Tongue (tissue), 2 donors: ENCODE measurements around the gene EVX1. TPM values are rescaled to one million over a fixed set of nuclear protein-coding genes. Genes with fewer than 3 reads are reported as not detected.
A peak's percentile ranks its signal among the peaks of the same experiment; 100 is the strongest.

Source experiments
- DNase-seq: peaks from one replicate; pipeline ENCODE4 v3.0.0-alpha.2; 2015
- total RNA-seq: library from RNA; depleted of rRNA; stranded (reverse); fragments of >200 nt; gene quantifications from one replicate; pipeline ENCODE4 v1.2.3, GENCODE V29; 2014

The EVX1 gene
- total RNA-seq, 1 donor from 2014 or later, result not detected

DNA sequence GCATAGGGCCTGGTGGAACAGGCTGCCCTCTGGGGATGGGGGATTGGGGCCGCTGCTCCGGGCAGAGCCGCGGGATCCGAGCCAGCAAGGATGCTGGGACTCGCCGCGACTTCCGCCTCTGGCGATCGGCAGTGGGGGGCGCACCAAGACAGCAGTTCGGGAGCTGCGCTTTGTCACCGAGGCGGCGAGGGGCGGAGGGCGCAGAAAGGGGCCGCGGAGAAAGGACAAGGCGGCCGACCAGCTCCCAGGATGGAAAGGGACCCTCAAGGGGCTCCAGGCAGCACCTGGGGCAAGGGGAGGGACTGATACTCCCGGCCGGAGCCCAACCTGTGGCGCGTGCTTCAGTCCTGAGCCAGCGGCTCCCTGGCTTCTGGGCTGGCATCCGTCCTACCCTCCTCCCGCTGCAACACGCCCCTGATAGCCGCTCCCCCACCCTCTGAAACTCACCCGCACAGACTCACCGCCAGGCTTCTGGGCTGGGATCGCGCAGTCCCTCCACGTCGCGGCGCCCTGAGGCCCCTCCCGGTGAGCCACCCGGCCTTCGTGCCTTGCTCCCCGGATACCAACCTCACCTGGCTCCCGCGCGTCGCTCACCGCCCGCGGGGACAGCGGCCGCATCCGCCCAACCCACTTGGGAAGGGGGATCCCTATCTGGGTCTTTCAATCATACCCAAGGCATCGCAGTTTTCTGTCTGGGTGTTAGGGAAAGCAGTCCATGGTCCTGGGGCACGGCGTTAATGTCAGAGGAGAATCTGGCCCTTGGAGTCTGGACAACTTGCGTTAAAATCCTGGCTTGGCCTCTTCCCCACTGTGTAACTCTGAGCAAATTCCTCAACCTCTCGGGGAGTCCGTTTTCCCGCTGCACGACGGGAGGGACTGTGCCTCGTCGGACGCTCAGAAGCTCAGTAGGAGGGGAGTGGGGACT lies 7.0 kb upstream of the EVX1 start:
- DNase-seq, result peak; percentile 70

DNA sequence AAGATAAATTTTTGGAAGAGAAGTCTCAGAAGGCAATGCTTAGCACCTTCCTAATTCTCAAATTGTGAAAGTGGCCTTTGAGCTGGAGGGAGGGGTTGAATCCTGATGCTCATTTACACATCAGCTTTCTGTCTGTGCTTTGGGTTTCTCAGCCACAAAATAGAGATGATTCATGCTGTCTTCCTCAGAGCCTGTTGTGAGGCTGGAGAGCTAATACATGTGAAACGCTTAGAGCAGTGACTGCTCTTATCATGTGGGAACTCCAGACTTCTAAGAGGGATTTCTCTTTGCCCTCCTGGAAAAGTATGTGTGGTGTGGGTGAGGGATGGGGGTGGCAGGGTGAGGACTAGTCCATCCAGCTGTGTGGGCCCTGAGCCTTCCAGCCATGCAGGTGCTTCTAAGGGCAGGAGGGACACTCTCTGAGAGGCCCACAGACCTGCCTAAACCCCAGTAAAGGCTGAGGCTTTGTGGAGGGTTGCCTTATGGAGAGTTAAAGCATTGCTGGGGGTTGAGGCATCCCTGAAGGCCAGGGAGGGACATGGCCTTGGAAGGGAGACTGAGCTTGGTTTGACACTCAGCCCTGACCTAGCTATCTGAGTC lies 4.8 kb upstream of the EVX1 start:
- no peak for DNase-seq

DNA sequence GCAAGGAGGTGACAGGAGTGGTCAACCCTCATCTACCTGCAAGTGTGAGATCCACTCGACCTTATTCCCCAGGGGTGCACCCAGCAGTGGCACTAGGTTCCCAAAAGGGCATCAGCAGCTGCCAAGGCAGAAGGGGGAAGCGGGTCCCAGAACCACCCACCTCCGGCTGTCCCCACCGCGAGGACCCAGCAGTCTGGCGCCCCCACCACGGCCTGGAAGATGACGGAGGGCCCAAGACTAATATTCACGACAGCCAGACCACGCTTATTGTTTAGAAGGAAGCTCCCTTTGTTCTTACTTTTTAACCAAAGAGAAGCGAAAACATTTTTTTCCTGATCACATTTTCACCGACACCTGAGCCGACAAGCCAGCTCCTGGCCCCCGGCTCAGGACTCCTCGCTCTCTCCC lies 3.6 kb upstream of the EVX1 start:
- DNase-seq, result no peak

DNA sequence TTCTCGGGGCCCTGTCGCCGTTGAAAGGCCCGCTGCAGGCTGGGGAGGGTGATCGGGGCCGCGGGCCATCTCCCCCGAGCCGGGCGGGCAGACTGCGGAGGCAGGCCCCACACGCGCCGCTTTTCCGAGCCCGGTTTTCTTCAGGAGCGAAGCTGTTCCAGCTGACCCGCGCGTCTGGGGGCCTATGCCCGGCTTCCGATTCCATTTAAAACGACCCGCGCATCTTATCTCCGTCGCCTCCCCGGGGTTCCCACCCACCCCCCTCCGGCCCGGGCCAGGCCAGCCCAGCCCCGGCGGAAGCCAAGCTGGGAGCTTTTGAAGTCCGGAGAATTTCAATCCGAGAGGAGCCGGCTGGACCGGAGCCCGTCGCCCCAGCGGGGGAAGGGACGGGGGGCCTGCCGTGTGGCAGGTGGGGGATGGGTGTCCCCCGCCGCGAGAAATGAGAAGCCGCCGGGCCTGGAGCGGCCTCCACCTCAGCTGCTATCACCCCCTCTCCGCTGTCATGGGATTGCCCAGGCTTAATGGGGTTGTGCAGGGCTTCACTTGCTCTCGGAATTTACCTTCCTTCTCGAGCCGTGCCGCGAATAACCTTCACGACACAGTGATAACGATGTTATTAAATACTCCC lies 3.1 kb upstream of the EVX1 start:
- DNase-seq, result no peak

DNA sequence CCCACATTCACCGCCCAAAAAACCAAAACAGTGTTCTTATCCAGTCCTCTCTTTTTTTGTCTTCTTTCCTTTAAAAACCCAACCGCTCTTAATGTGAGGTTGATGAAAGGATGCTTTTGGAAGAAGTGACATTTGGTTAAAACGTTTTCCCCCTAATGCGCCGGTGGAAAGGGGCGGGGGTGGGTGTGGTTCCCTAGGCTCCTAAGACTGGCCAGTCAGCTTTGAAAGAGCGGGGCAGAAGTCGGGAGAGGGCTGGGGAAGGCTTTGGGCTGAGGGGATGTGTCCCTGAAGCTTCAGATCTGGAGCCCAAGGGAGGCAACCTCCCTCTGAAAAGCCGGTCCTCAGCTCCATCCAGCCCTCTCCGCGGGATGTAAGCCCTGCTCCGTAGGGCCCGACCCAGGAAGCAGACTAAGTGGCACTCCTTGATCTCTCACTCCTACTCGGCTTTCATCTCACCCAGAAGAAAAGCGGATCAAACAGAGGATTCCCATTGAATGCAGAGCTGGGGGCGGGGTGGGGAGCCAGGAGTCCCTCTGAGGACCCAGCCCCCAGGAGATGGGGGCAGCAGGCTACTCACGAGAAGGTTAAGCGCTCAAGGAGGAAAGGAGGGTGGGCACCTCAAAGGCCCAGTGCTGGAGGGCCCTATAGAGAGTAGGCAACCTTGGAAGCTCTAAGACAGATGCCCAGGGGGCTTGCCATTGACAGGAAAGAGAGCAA lies 2.4 kb upstream of the EVX1 start:
- no peak for DNase-seq

DNA sequence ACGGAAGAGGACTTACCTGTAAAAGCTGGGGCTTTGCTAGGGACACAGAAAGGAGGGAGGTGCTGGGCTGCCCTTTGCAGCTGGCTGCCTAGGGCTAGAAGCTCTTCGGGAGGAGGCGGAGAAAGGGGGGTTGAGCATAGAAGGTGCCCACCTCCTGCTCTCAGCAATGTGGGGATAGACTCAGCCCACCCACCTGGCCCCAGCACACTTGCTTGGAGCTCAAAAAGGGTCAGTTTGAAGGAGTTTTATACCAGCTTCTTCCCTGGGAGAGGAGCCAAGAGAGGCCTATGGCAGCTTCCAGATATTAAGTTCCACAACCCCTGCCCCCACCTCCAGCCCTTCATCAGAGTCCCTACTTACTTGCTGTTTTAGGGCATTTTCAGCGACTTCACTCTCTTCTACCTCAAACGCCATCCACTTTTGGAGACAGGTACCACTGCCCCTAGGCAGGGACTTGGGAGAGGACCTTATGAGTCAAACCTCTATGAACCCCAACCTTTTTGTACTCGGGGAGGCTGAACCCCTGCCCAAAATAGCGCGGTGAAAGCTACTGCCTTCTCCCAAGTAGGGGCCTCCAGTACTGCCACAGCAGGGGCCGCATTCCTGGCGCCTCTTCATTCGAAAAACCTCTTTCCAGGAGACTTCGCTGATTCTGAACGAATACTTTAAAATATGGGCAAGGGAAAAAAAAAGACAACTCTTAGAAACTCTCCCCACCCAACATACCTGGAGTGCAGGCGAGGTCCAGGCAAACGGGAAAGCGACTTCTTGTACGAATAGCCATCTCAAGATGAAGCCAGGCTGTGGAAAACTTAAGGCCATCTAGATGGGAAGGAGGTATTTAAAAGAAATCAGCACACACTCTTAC lies 1.2 kb upstream of the EVX1 start:
- no peak for DNase-seq

DNA sequence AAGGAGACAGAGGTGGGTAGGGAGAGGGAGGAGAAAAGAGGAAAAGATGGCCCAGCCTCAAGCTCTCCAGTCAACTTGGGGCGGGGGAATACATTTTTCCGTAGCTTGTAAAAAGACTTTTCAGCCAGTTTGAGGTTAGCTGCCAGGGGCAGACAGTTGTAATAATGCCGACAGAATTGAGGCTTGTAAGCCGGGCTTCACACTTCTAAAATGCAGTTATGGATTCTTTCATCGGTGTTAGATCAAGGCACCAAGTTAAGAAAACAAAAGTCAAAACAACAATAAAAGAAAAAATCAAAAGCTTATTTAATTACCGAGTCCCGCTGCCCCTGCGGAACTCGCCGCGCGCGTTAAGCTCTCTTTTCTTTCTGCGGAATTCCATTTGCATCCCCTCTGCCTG lies 448 bp upstream of the EVX1 start:
- no peak for DNase-seq

DNA sequence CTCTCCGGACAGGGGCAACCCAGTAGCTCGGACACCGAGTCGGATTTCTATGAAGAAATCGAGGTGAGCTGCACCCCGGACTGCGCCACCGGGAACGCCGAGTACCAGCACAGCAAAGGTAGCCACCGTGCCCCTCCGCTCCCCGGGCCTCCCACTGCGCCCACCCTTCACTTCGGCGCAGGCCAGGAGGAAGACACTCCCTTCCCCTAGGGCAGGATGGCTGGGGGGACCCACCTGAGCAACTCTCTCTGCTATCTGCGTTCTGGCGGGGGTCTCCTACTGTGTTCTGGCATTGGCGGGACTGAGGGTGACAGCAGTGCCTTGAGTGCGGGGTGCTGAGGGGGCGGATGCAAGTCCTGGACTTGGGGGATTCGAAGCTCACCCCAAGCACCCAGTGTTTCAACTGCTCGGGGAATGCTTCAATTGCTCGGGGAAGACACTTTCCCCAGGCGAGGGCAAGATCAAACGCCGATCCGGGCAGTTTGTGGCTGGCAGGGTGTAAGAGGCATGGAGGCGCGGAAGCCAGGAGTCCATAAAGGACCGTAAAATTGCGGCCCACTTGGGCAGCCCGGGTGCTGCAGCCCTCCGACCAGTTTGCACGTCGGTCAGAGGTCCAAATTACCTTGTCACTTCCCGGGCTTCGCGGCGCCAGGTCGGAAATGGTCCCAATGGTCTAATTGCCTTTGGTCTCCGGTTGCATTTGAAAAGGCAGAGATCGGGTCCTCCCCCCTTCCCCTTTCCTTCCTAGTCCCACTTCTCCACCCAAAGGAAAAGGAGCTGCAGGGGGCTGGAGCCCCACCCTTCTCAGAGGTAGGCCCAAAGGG lies 950 bp downstream of the EVX1 start:
- DNase-seq, result no peak

DNA sequence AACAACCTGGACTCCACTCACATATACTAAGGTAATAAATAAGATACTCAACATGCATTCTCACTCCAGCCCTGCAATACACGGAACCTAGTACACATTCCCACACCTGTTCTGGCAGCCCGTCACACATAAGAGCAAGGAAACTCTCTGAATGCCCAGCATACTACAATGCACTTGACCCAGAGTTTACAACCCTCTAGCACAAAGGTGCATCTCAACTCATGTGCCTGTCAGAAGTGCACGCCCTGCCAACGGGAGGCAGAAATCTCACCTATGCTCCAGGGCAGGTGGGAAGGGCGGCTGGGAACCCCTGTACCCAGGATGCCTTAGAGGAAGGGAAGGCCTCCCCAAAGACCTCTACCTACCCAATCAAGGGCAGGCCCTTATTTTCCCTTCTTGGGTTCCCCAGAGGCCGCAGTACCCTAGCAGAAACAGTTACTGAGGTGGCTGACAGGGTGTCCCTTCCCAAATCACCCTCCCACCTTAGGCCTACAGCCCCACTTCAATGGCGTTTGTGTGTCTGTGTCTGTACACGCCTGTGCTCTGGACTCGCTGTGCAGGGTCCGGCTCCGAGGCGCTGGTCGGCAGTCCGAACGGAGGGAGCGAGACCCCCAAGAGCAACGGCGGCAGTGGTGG lies 2.0 kb downstream of the EVX1 start:
- no peak for DNase-seq

DNA sequence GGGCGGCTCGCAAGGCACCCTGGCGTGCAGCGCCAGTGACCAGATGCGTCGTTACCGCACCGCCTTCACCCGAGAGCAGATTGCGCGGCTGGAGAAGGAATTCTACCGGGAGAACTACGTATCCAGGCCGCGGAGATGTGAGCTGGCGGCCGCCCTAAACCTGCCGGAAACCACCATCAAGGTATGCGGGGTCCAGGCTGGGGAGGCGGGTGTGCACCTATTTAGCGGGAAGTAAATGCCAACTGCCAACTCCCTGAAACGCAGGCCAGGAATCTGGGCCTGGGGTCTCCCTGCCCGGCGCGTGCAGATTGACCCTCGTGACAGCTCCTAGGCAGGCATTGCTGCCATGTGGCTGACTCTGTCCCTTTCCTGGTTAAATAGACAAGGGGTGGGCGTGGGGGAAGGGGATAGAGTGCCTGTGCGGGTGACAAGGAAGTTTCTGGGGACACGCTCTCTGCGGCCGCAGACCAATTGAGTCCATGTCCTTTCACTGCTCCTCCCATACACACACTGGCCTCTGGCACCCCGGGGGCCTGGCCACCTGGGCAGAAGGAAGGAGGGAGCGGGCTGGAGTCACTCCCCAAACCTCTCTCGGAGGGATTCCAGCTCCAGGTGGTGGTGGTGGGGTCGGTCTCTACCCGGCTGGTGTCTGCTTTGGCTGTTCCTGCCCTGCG lies 2.7 kb downstream of the EVX1 start:
- no peak for DNase-seq

DNA sequence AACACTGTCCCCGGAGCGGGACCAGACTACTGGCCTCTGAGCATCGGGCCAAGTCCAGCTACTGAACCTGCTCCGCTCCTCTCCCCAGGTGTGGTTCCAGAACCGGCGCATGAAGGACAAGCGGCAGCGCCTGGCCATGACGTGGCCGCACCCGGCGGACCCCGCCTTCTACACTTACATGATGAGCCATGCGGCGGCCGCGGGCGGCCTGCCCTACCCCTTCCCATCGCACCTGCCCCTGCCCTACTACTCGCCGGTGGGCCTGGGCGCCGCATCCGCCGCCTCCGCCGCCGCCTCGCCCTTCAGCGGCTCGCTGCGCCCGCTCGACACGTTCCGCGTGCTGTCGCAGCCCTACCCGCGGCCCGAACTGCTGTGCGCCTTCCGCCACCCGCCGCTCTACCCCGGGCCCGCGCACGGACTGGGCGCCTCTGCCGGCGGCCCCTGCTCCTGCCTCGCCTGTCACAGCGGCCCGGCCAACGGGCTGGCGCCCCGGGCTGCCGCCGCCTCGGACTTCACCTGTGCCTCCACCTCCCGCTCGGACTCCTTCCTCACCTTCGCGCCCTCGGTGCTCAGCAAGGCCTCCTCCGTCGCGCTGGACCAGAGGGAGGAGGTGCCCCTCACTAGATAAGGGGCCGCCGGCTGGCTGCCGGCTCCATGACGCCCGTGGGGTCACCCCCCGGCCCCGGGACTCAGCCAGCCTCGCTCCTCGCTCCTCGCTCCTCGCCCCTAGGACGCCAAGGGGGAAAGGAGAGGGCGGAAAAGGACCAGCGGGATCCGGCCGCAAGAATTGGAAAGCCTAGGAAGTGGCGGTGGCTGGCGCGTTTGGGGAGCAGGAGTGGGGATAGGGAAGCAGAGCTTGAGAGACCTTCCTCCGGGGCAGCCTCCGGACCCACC lies 3.4 kb downstream of the EVX1 start:
- DNase-seq, result no peak

DNA sequence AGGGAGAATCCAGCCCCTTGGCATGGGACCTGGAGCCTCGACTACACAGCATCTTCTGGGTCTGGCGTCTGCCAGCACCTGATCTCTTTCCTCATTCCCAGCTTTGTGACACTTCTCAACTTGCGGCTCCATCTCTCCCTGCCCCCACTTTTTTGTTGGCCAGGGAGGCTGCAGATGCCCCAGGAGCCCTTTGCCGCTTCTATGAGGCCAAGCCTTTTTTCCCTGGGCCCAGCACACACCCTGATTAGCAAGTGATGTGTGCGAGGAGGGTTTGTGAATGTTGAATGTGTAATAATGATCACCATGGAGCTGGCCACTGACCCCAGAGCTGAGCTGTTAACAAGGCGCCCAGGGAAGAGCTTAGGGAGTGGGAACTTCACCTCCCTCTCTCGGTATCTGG lies 4.4 kb downstream of the EVX1 start:
- no peak for DNase-seq

DNA sequence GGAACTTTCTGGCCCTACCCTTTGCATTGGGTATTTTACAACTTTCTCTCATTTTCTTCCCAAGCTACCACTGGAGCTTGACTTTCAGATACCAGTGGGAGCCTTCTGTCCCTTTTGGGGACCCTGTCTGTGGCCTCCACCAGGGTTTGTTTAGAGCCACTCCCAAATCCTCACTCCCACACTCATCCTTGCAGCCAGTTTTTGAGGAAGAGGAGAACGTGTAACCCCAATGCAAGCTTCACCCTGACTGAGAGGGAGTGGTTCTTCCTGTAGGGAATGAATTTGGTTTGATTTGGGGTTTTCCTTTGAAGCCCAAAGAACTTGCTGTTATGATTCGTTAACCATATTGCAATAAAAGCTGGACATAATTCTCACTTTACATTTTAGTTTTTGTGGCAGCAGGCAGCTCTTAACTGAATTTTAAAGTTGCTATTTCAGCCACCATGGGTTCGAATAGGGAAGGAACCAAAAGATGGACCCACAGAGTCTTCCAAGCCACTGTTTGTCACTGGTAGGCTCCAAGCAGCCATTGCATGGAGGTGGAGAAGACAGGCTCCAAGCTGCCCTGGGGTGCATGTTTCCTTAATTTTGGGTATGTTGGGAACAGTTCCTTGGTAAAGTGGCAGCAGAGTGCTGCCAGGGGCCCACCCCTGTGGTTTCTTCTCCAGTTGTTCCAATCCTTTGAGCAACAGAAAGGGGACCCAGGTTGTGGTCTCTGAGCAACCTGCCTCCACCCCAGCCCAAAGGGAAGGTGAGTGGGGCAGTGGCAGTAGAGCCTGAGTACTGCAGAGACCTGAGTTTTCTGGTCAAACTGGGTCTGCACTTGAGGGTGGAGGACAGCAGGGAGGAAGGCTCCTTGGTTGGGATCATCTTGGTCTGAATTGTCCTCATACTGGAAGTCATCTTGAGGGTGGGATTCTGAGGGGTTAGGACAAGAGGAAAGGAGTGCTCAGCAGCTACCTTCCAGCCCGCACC lies 5.1 kb downstream of the EVX1 start:
- DNase-seq, result no peak

DNA sequence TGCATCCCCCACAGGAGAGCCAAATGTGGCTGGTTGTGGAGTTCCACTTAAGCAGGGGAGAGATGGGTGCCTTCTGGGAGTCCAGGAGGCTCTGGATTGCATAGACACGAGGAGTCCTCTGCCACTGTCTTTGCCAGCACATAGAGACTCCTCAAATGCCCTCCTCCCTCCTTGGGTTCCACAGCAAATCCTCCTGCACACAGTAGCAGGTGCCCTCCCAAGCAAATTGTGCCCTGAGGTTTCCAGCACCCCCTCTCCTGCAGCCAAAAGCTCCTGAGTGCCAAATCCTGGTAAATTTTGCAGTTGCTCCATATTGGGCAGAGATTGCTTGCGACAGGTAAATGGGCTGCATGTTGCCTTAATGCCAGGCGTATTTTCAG lies 5.8 kb downstream of the EVX1 start:
- no peak for DNase-seq

DNA sequence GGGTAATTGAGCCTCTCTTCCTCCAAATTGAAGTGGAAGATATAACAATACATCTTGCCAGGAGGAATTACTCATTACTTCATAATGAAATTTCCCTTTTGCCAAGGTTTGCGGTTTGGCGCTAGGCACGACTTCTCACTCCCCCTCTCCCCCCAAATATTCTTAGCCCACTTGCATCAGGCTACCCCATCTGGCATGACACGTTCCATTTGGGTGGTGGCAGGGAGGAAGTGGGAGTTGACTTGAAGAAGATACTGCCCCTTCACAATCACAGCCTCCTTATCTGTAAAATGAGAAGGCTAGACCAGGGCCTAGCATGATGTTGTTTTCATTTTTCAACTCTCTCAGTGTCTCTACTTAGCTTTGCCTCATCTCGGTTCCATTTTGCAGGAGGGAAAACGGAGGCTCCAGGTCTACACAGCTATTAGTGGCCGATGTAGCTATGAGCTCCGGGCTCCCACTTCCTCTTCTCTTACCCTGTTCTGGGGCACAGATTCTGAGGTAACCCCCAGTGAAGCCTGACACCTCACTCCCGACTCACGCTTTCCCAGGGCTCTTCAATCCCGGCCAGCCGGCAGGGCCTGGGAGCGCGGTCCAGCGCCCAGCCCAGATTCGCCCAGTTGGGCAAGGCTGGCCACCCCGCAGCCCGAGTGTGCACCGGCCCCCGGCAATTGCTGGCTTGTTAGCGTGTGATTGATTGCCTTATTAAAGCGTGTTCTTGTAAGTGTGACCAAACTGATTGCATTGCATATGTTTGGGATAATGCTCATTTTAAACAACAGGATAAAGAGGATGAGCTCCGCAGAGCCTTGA lies 6.5 kb downstream of the EVX1 start:
- DNase-seq, result no peak

DNA sequence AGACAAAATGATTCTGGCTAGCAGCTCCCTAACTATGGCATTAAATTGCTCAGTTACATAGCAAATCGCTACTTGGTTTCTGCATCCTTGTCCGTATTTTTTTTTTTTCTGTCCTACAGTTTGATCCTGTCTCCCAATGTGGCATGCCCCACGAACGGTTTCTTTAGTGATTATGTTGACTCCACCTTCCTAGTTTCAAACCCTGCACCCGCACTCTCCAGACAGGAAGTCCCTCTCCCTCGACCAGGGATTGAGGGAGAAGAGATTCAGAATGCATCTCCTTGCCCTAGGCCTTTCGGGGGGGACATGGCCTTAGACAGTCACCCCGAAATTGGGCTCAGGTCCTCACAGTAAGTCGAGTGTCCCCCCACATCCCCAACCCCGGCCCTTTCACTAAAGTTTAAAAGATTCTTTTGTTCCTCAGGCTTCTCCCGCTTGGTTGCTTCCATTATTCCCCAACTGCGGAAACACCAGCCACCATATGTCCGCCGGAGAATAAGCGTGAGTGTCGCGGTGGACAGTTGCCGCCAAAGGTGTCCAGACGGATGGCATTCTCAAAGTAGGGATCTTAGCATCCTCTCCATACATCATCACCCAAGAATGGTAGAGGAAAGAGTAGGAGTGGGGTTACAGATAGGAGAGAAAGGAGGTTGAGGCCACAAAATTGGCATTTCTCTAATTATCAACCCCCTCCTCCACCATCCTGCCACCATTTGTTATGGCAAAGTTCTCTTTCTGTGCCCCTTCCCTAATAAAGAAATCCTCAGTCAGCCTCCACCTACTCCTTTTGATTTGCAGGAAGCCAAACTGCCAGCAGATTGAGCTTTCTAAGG lies 7.3 kb downstream of the EVX1 start:
- DNase-seq, result no peak
